ENCODE measurements around the gene ATL3. TPM values are rescaled to one million over a fixed set of nuclear protein-coding genes. Genes with fewer than 3 reads are reported as not detected.

Gene ATL3, protein sequence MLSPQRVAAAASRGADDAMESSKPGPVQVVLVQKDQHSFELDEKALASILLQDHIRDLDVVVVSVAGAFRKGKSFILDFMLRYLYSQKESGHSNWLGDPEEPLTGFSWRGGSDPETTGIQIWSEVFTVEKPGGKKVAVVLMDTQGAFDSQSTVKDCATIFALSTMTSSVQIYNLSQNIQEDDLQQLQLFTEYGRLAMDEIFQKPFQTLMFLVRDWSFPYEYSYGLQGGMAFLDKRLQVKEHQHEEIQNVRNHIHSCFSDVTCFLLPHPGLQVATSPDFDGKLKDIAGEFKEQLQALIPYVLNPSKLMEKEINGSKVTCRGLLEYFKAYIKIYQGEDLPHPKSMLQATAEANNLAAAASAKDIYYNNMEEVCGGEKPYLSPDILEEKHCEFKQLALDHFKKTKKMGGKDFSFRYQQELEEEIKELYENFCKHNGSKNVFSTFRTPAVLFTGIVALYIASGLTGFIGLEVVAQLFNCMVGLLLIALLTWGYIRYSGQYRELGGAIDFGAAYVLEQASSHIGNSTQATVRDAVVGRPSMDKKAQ
- total RNA-seq (3.1 and 4.6 TPM in 2 replicates), polyA plus RNA-seq (2.4 and 3.8 TPM in 2 replicates)

GRCh38 chr11:63671322-63672155 is at the start of gene ATL3:
Gene ATL3, minus strand, starts transcription at chr11:63671376. Its CDS starts 41 bp downstream, at chr11:63671335.
- peak; percentile 98 for DNase-seq (ENCODE audit: low read depth in 1 of 2, low spot score in 1 of 2)
- TF ChIP-seq, protein P1, sequence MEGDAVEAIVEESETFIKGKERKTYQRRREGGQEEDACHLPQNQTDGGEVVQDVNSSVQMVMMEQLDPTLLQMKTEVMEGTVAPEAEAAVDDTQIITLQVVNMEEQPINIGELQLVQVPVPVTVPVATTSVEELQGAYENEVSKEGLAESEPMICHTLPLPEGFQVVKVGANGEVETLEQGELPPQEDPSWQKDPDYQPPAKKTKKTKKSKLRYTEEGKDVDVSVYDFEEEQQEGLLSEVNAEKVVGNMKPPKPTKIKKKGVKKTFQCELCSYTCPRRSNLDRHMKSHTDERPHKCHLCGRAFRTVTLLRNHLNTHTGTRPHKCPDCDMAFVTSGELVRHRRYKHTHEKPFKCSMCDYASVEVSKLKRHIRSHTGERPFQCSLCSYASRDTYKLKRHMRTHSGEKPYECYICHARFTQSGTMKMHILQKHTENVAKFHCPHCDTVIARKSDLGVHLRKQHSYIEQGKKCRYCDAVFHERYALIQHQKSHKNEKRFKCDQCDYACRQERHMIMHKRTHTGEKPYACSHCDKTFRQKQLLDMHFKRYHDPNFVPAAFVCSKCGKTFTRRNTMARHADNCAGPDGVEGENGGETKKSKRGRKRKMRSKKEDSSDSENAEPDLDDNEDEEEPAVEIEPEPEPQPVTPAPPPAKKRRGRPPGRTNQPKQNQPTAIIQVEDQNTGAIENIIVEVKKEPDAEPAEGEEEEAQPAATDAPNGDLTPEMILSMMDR (IDR thresholded peaks at IDR 0.05; ENCODE audit: low read depth, low read length): peak; percentile 15
- H3K4me1 ChIP-seq (ENCODE audit: low read depth): peaks cover 9% of the 10 kb centered on the region
- H3K9me3 ChIP-seq (ENCODE audit: low read depth): no peaks in the 10 kb centered on the region
- no peaks in the 10 kb centered on the region for H3K27me3 ChIP-seq
- H3K4me3 ChIP-seq: peak within 1 kb of the TSS; percentile 58
- H3K27ac ChIP-seq: peak within 1 kb of the TSS; percentile 44
- no peaks in the 10 kb centered on the region for H3K36me3 ChIP-seq

GRCh38 chr11:63720611-63721010 is 49.4 kb upstream of the ATL3 start:
- DNase-seq (ENCODE audit: low read depth in 1 of 2, low spot score in 1 of 2): no peak
- Histone ChIP-seq H3K9me3 (ENCODE audit: low read depth) (no peaks in the 10 kb centered on the region), H3K27ac (no peak overlapping the region), H3K27me3 (no peaks in the 10 kb centered on the region), H3K36me3 (peaks cover 3% of the 10 kb centered on the region), H3K4me3 (no peak overlapping the region), H3K4me1 (ENCODE audit: low read depth) (no peaks in the 10 kb centered on the region)
- TF ChIP-seq, protein P1 (IDR thresholded peaks at IDR 0.05; ENCODE audit: low read depth, low read length): no peak

DNA sequence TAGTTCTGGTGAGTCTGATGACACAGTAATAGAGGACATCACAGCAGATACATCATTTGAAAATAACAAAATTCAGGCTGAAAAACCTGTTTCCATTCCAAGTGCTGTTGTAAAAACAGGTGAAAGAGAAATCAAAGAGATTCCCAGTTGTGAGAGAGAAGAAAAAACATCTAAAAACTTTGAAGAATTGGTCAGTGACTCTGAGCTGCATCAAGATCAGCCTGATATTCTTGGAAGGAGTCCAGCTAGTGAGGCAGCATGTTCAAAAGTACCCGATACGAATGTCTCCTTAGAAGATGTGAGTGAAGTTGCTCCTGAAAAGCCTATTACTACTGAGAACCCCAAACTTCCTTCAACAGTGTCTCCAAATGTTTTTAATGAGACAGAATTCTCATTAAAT is 48.8 kb upstream of the ATL3 start:
- Histone ChIP-seq H3K27me3 (no peaks in the 10 kb centered on the region), H3K4me1 (ENCODE audit: low read depth) (no peaks in the 10 kb centered on the region), H3K4me3 (no peak overlapping the region), H3K9me3 (ENCODE audit: low read depth) (no peaks in the 10 kb centered on the region), H3K27ac (no peak overlapping the region), H3K36me3 (peaks cover 3% of the 10 kb centered on the region)
- peak in 1 of 2 donors; percentile 56 for DNase-seq (ENCODE audit: low read depth in 1 of 2, low spot score in 1 of 2)
- TF ChIP-seq, protein P1 (IDR thresholded peaks at IDR 0.05; ENCODE audit: low read depth, low read length): no peak

DNA sequence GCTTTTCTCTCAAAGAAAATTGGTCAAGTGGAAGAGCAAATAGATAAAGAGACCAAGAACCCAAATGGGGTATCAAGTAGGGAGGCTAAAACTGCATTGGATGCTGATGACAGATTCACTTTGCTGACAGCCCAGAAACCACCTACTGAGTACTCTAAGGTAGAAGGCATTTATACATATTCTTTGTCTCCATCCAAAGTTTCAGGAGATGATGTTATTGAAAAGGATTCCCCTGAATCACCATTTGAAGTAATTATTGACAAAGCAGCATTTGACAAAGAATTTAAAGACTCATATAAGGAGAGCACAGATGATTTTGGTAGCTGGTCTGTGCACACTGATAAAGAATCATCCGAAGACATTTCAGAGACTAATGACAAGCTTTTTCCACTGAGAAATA is 47.8 kb upstream of the ATL3 start:
- no peak for DNase-seq (ENCODE audit: low read depth in 1 of 2, low spot score in 1 of 2)
- no peaks in the 10 kb centered on the region for H3K4me1 ChIP-seq (ENCODE audit: low read depth)
- no peak overlapping the region for H3K4me3 ChIP-seq
- no peaks in the 10 kb centered on the region for H3K9me3 ChIP-seq (ENCODE audit: low read depth)
- peaks cover 3% of the 10 kb centered on the region for H3K36me3 ChIP-seq
- no peak overlapping the region for H3K27ac ChIP-seq
- TF ChIP-seq, protein P1 (IDR thresholded peaks at IDR 0.05; ENCODE audit: low read depth, low read length): no peak
- H3K27me3 ChIP-seq: no peaks in the 10 kb centered on the region

GRCh38 chr11:63716046-63716445 is 44.9 kb upstream of the ATL3 start:
- TF ChIP-seq, protein P1 (IDR thresholded peaks at IDR 0.05; ENCODE audit: low read depth, low read length): no peak
- no peak overlapping the region for H3K27ac ChIP-seq
- H3K4me3 ChIP-seq: no peak overlapping the region
- no peaks in the 10 kb centered on the region for H3K9me3 ChIP-seq (ENCODE audit: low read depth)
- H3K27me3 ChIP-seq: no peaks in the 10 kb centered on the region
- H3K36me3 ChIP-seq: peaks cover 3% of the 10 kb centered on the region
- DNase-seq (ENCODE audit: low read depth in 1 of 2, low spot score in 1 of 2): no peak
- no peaks in the 10 kb centered on the region for H3K4me1 ChIP-seq (ENCODE audit: low read depth)
